Fibroblast of mammary gland (primary cell): ENCODE data around the gene PACRG.

Experiments
- DNase-seq: peaks from one replicate; pipeline ENCODE4 v3.0.0-alpha.2; 2010; ENCODE audit warnings: low read depth
- H3K4me3 ChIP-seq: 2 replicates; pipeline ENCODE4 v1.5.1; 2011; ENCODE audit warnings: low read depth, mild to moderate bottlenecking, low read length, moderate library complexity; ENCODE audit not compliant: control insufficient read depth
- TF ChIP-seq, protein P1 (sequence below): conservative IDR thresholded peaks from 2 replicates; pipeline ENCODE4 v1.5.1; 2011; ENCODE audit warnings: low read depth, low read length, inconsistent platforms; ENCODE audit not compliant: control insufficient read depth, insufficient read depth

The PACRG gene

DNA sequence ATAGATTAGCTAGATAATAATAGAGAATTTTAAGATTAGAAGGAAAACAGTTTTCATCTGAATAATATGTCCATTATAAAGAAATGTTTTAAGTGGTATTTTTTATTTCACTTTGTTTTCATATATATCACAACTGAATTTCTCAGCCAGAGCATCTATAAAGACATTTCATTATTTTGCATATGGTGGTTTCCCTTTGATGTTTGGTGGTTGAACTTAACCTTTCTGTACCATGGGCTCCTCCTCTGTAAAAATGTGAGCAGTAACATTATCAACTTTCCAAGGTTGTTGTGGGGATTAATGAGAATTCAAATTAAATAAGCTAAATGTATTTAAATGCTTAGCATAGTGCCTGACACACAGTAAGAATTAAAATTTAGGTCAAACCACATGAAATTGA is 567.0 kb downstream of the PACRG start:
- DNase-seq, result no peak
- TF ChIP-seq, protein P1, sequence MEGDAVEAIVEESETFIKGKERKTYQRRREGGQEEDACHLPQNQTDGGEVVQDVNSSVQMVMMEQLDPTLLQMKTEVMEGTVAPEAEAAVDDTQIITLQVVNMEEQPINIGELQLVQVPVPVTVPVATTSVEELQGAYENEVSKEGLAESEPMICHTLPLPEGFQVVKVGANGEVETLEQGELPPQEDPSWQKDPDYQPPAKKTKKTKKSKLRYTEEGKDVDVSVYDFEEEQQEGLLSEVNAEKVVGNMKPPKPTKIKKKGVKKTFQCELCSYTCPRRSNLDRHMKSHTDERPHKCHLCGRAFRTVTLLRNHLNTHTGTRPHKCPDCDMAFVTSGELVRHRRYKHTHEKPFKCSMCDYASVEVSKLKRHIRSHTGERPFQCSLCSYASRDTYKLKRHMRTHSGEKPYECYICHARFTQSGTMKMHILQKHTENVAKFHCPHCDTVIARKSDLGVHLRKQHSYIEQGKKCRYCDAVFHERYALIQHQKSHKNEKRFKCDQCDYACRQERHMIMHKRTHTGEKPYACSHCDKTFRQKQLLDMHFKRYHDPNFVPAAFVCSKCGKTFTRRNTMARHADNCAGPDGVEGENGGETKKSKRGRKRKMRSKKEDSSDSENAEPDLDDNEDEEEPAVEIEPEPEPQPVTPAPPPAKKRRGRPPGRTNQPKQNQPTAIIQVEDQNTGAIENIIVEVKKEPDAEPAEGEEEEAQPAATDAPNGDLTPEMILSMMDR, result no peak
- no peak overlapping the region for H3K4me3 ChIP-seq

- TF ChIP-seq, protein P1, result no peak
- DNase-seq, result peak; percentile 11
- no peak overlapping the region for H3K4me3 ChIP-seq
Observed at GRCh38 chr6:163296835-163297519, 569.2 kb downstream of the PACRG start.

- peak; percentile 12 for DNase-seq
- H3K4me3 ChIP-seq, result no peak overlapping the region
- TF ChIP-seq, protein P1, result no peak
Observed at GRCh38 chr6:163298079-163298830, 570.5 kb downstream of the PACRG start.

DNA sequence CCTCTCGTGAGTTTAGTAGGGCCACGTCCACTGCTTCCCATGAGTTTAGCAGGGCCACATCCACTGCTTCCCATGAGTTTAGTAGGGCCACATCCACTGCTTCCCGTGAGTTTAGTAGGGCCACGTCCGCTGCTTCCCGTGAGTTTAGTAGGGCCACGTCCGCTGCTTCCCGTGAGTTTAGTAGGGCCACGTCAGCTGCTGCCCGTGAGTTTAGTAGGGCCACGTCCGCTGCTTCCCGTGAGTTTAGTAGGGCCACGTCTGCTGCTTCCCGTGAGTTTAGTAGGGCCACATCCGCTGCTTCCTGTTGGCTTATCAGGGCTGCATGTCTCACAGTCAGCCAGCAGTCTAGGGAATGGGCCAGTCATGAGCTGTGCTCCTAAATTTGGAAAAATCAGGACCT is 573.1 kb downstream of the PACRG start:
- TF ChIP-seq, protein P1, result no peak
- H3K4me3 ChIP-seq, result no peak overlapping the region
- no peak for DNase-seq

- H3K4me3 ChIP-seq, result no peak overlapping the region
- no peak for DNase-seq
- TF ChIP-seq, protein P1, result no peak
Observed at GRCh38 chr6:163301726-163302635, 574.2 kb downstream of the PACRG start.

- TF ChIP-seq, protein P1, result no peak
- DNase-seq, result no peak
- H3K4me3 ChIP-seq, result no peak overlapping the region
Observed at GRCh38 chr6:163302747-163303146, 575.0 kb downstream of the PACRG start.
